Measurements from ENCODE around the gene PTPRE.
"Not testable (repeated sequence)": the region's sequence is repeated elsewhere in the genome, so short reads cannot be mapped to it uniquely, and the experiment has no call there.

PTPRE gene

DNA sequence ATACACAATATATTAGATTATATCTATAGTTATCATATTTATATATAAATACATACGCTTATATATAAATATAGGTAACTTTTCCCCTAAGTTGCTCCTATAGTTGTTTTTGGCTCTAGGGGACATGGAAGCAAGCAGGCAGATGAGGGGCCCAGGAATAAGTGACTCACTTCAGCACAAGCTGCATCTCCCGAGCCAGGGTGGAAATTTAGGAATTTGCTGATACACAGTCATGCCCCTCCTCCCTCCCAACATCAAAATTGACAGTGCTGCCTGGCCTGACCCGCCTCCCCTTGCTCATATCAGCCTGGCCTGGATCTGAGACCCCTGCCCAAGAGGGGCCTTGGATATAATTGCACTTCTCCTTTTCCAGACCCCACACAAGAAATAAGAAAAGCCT lies 185.6 kb downstream of the PTPRE start:
- no peak overlapping the region for H3K4me3 ChIP-seq (ENCODE audit: low read depth, low read length)
- no peak for DNase-seq (ENCODE audit: low read depth)
- TF ChIP-seq, protein P1, sequence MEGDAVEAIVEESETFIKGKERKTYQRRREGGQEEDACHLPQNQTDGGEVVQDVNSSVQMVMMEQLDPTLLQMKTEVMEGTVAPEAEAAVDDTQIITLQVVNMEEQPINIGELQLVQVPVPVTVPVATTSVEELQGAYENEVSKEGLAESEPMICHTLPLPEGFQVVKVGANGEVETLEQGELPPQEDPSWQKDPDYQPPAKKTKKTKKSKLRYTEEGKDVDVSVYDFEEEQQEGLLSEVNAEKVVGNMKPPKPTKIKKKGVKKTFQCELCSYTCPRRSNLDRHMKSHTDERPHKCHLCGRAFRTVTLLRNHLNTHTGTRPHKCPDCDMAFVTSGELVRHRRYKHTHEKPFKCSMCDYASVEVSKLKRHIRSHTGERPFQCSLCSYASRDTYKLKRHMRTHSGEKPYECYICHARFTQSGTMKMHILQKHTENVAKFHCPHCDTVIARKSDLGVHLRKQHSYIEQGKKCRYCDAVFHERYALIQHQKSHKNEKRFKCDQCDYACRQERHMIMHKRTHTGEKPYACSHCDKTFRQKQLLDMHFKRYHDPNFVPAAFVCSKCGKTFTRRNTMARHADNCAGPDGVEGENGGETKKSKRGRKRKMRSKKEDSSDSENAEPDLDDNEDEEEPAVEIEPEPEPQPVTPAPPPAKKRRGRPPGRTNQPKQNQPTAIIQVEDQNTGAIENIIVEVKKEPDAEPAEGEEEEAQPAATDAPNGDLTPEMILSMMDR (IDR thresholded peaks at IDR 0.05; ENCODE audit: low read depth, low read length) = no peak
- TF ChIP-seq MYC (IDR thresholded peaks at IDR 0.05; ENCODE audit: low read depth, low read length) (no peak), POLR2A (IDR thresholded peaks at IDR 0.05; ENCODE audit: extremely low read depth, insufficient read length) (no peak)
- TF ChIP-seq, protein P2, sequence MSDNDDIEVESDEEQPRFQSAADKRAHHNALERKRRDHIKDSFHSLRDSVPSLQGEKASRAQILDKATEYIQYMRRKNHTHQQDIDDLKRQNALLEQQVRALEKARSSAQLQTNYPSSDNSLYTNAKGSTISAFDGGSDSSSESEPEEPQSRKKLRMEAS (IDR thresholded peaks at IDR 0.05; ENCODE audit: low read depth, low read length) = no peak

DNA sequence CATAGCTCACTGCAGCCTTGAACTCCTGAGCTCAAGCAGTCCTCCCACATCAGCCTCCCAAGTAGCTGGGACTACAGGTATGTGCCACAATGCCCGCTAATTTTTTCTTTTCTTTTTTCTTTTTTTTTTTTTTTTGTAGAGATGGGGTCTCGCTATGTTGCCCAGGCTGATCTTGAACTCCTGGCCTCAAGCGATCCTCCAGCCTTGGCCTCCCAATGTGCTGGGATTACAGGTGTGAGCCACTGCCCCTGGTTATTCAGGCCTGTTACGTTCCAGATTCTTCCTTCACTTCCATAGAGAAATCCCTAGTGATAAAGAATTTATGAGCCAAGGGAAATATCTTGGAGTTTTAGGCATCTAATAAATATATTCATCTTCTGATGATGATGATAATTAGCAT lies 187.7 kb downstream of the PTPRE start:
- not testable (repeated sequence) for H3K4me3 ChIP-seq (ENCODE audit: low read depth, low read length); DNase-seq (ENCODE audit: low read depth)

DNA sequence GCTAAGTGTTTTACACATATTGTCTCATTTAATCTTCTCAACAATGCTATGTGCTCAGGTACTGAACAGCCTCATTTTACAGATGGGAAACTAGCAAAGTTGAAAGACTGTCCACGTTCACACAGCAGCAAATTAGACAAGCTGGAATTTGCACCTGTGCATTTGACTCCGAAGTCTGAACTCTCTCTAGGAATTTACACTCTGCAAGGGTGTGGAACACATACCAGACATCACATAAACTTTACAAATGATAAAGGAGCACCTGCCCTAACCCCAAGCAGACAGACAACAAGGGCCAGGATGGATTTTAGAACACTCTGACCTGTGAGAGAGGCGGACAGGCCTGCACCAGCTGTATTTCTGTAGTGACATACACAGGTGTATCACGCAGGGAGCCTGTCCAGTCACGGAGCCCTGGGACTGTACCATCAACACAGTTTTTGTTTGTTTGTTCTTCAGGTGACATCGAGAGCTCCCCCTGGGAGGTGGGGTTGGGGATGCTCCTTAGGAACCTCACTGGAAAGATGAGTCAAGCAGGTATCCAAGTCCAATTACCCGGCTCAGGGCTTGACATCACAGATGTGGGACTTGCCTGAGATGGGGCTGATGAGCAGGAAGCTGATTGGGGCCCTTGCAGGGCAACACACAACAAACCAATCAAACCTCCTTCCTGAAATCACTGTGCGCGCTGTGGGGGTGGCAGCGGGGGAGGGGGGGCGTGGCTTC lies 188.3 kb downstream of the PTPRE start:
- DNase-seq (ENCODE audit: low read depth) = peak; percentile 41
- TF ChIP-seq POLR2A (IDR thresholded peaks at IDR 0.05; ENCODE audit: extremely low read depth, insufficient read length) (no peak), MYC (IDR thresholded peaks at IDR 0.05; ENCODE audit: low read depth, low read length) (no peak)
- TF ChIP-seq, protein P2 (IDR thresholded peaks at IDR 0.05; ENCODE audit: low read depth, low read length) = no peak
- TF ChIP-seq, protein P1 (IDR thresholded peaks at IDR 0.05; ENCODE audit: low read depth, low read length) = no peak
- no peak overlapping the region for H3K4me3 ChIP-seq (ENCODE audit: low read depth, low read length)

DNA sequence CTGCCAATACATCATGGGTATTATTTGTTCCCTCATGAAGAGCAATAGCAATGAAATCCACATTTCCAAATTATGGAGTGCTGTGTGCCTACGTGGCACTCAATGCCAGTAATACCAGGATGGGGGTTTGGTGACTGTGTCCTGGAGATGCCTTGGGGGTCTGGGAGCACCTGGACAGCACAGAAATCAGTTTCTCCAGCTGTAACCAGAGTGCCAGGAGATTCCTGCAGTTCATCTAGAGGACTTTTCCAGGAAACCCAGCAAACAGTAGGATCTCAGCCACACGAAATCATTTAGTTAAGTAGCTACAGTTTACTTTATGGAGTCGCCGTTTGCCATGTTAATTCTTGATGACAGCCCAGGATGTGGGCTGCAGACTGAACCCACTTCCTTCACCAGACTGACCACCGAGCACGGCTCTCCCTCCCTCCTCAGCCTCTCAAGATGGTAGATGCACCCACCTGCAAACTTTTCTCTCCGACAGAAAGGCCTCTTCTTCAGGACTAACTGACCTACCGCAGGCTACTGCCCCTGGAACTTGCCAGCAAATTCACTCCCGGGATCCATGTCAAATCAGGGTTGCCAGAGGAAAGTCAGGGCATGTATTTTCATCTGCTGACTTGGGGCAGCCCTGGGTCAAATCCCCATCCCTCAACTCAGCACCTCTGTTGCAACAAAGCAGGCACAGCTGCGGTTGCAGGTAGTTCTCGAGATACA lies 189.0 kb downstream of the PTPRE start:
- DNase-seq (ENCODE audit: low read depth) = peak; percentile 76
- TF ChIP-seq MYC (IDR thresholded peaks at IDR 0.05; ENCODE audit: low read depth, low read length) (0 out of 2 replicates have a peak, but pooled peaks have one; percentile 19), POLR2A (IDR thresholded peaks at IDR 0.05; ENCODE audit: extremely low read depth, insufficient read length) (peak; percentile 8)
- TF ChIP-seq, protein P1 (IDR thresholded peaks at IDR 0.05; ENCODE audit: low read depth, low read length) = no peak
- TF ChIP-seq, protein P2 (IDR thresholded peaks at IDR 0.05; ENCODE audit: low read depth, low read length) = peak; percentile 55; the same call in 1 of the 2 replicates
- H3K4me3 ChIP-seq (ENCODE audit: low read depth, low read length) = no peak overlapping the region

DNA sequence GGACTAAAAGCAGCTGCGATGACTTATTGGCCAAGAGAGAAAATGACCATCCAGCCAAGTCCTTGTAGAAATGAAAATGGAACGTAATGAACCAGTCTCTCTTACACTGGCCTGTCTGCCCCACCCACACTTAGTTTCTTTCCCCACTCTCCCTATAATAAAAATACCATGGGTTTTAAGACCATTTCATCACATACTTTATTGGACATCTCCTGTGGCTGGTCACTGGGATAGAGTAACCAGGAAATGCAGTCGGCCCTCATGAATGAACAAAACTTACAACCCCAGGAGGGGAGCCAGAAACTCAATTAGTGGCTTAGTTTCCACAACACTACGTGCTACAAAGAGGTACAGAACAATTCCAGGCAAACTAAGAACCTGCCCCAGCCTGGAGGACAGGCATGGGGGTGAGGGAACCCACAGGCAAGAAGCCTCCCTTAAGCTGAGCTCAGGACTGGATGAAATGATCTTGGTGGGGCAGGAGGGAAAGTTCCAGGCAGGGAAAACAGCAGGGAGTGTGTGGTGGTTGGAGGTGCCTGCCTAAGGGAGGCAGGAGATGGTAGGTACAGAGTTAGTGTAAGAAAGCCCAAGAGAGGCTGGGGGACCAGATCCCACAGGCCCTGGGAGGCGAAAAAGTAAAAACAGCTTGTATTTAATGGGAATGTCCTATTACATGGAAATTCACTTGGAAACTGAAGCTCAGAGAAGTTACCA lies 189.7 kb downstream of the PTPRE start:
- peak; percentile 53 for DNase-seq (ENCODE audit: low read depth)
- H3K4me3 ChIP-seq (ENCODE audit: low read depth, low read length) = no peak overlapping the region

More for the DNA sequence above, 189.7 kb downstream of the PTPRE start:
- TF ChIP-seq, protein P1 (IDR thresholded peaks at IDR 0.05; ENCODE audit: low read depth, low read length) = no peak
- TF ChIP-seq, protein P2 (IDR thresholded peaks at IDR 0.05; ENCODE audit: low read depth, low read length) = 0 out of 2 replicates have a peak, but pooled peaks have one; percentile 2
- no peak for TF ChIP-seq POLR2A (IDR thresholded peaks at IDR 0.05; ENCODE audit: extremely low read depth, insufficient read length)
